Right atrium auricular region (tissue), 2 donors: ENCODE data around the gene TNS1. TPM values are rescaled to one million over a fixed set of nuclear protein-coding genes. Genes with fewer than 3 reads are reported as not detected.

Experiments used
- DNase-seq: peaks from one replicate; pipeline ENCODE4 v3.0.0-alpha.2; 2019; ENCODE audit warnings: low spot score
- H3K27ac ChIP-seq, 2 donors: fragments of 200-600 bp; sonication (generic); 1 replicate in 1 of 2; 2 replicates in 1 of 2; pipeline ENCODE4 v1.5.1; 2016 to 2019
- H3K27me3 ChIP-seq, 2 donors: fragments of 200-600 bp; sonication (generic); one replicate each; pipeline versions ENCODE4 v1.5.1 to v1.6.0; 2017 to 2019
- H3K36me3 ChIP-seq: fragments of 200-600 bp; sonication (generic); one replicate; pipeline ENCODE4 v1.5.1; 2016
- H3K4me1 ChIP-seq, 2 donors: fragments of 200-600 bp; sonication (generic); one replicate each; pipeline versions ENCODE4 v1.5.1 to v1.6.0; 2017 to 2019
- H3K4me3 ChIP-seq, 2 donors: fragments of 200-600 bp; sonication (generic); 1 replicate in 1 of 2; 2 replicates in 1 of 2; pipeline ENCODE4 v1.5.1; 2017 to 2019; ENCODE audit warnings: mild to moderate bottlenecking in 1 of 2, moderate library complexity in 1 of 2
- H3K9me3 ChIP-seq, 2 donors: fragments of 200-600 bp; sonication (generic); one replicate each; pipeline ENCODE4 v1.5.1; 2019
- CTCF ChIP-seq, 2 donors: fragments of 200-600 bp; sonication (generic); IDR thresholded peaks; one replicate each; pipeline ENCODE4 v1.5.1; 2019; ENCODE audit warnings: antibody characterized with exemption in 2 of 2
- total RNA-seq, 2 donors: library from RNA; depleted of rRNA; stranded (reverse); fragments of >200 nt; gene quantifications; one replicate each; pipeline ENCODE4 v1.1.0, GENCODE V29; 2016

TNS1 gene
- total RNA-seq, 2 donors from 2014 or later = 393 to 720 TPM

- Histone ChIP-seq H3K4me3 (no peak overlapping the region), H3K36me3 (peaks cover 35% of the 10 kb centered on the region), H3K9me3 (no peaks in the 10 kb centered on the region), H3K4me1 (peaks cover 0 to 100% of the 10 kb centered on the region in 2 donors), H3K27ac (peak overlapping the region; percentile 96 to 99), H3K27me3 (no peaks in the 10 kb centered on the region)
- TF ChIP-seq CTCF (IDR thresholded peaks at IDR 0.05) = no peak
- no peak for DNase-seq
Measured at GRCh38 chr2:217914078-217914477, 88.7 kb downstream of the TNS1 start.

GRCh38 chr2:217913436-217913835 lies 89.4 kb downstream of the TNS1 start:
- Histone ChIP-seq H3K4me3 (peak overlapping the region in 1 of 2 donors; percentile 11), H3K4me1 (peaks cover 0 to 100% of the 10 kb centered on the region in 2 donors)

GRCh38 chr2:217912098-217913024 lies 90.4 kb downstream of the TNS1 start:
- Histone ChIP-seq H3K9me3 (no peaks in the 10 kb centered on the region), H3K4me3 (peak overlapping the region in 1 of 2 donors; percentile 3), H3K4me1 (peaks cover 0 to 100% of the 10 kb centered on the region in 2 donors), H3K27me3 (no peaks in the 10 kb centered on the region), H3K27ac (peak overlapping the region; percentile 96 to 99), H3K36me3 (peaks cover 22% of the 10 kb centered on the region)
- no peak for DNase-seq
- no peak for TF ChIP-seq CTCF (IDR thresholded peaks at IDR 0.05)

More at GRCh38 chr2:217913436-217913835, 89.4 kb downstream of the TNS1 start:
- H3K27me3 ChIP-seq = no peaks in the 10 kb centered on the region
- H3K27ac ChIP-seq = peak overlapping the region; percentile 96 to 99
- DNase-seq = no peak
- H3K9me3 ChIP-seq = no peaks in the 10 kb centered on the region
- TF ChIP-seq CTCF (IDR thresholded peaks at IDR 0.05) = no peak
- peaks cover 29% of the 10 kb centered on the region for H3K36me3 ChIP-seq

DNA sequence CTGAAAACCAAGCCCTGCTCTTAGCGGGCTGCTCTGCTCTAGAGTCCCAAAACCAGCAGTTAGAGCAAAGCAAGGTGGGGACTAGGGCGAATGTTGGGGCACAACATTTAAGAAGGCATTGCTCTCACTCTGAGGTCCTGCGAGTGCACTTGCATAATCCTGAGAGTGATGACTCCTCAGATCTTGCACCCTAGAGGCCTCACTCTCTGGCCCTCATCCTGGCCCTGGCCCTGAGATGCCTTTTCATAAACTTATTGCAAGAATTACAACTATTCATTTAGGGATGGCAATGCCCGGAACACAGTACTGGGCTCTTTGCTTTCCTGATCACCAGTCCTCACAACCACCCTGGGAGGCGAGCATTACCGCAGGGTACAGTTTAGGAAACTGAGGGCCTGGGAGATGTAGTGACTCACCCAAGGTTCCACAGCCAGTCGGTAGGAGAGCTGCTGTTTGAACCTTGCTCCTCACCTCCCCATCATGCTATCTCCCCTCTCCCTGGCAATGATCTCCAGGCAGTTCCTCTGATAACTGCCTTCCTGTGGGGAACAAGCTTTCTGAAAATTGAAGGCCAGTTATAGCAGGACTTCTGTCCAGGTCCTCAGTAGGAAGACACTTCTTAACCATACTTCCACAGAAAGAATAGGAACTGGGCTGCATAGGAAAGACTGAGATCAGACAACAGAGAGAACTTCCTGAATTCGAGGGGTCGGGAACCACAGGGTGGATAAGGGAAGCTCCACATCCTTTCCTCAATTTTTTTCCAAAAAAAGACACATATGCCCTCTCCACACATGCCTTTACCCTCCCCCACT lies 91.3 kb downstream of the TNS1 start:
- peak; percentile 86 for DNase-seq
- Histone ChIP-seq H3K4me3 (peak overlapping the region in 1 of 2 donors; percentile 3), H3K4me1 (peaks cover 0 to 100% of the 10 kb centered on the region in 2 donors)

GRCh38 chr2:217910875-217911212 lies 92.0 kb downstream of the TNS1 start:
- no peak overlapping the region for H3K4me3 ChIP-seq
- peaks cover 0 to 100% of the 10 kb centered on the region in 2 donors for H3K4me1 ChIP-seq
- no peak for TF ChIP-seq CTCF (IDR thresholded peaks at IDR 0.05)
- H3K9me3 ChIP-seq = no peaks in the 10 kb centered on the region
- DNase-seq = no peak
- no peaks in the 10 kb centered on the region for H3K27me3 ChIP-seq
- H3K36me3 ChIP-seq = peaks cover 25% of the 10 kb centered on the region
- peak overlapping the region; percentile 96 to 99 for H3K27ac ChIP-seq

More for the DNA sequence above, 91.3 kb downstream of the TNS1 start:
- Histone ChIP-seq H3K9me3 (no peaks in the 10 kb centered on the region), H3K27me3 (no peaks in the 10 kb centered on the region), H3K27ac (peak overlapping the region; percentile 96 to 99), H3K36me3 (peaks cover 25% of the 10 kb centered on the region)
- no peak for TF ChIP-seq CTCF (IDR thresholded peaks at IDR 0.05)
